ENCODE results near the gene TNRC18.

DNA sequence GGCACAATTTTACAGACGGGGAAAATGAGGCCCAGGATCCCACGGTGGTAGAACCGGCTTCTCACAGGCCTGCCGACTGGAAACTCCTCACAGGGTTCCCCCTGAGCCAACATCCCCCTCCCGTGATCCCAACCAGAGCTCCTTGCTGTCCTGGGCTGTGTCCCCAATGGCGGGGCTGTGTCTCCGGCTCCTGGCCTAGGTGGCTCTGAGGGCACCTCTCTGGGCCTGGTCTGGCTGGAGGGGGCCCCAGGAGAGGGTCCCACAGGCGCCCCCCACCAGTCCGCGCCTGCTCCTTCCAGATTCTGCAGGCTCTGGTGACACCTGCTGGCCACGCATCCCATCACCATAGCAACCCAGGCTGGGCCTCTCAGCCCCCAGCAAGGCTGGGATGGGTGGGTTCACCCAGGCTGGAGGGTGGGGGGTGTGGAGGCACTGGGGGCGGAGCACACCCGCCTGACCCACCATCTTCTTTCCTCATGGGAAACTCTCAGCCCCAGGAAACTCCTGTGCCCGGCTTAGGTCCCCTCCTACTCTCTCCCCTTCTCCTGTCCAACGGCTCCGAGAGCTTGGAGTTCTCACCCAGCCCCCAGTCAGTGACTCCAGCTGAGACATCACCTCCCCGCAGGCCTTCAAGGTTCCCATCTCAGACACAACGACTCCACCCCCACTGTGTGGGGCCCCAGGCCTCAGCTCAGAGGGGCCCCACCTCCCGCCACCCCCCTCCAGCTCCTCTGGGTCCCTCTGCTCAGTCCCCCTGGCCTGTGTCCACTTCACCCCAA lies 27.1 kb upstream of the TNRC18 start:
- TF ChIP-seq, protein P1, sequence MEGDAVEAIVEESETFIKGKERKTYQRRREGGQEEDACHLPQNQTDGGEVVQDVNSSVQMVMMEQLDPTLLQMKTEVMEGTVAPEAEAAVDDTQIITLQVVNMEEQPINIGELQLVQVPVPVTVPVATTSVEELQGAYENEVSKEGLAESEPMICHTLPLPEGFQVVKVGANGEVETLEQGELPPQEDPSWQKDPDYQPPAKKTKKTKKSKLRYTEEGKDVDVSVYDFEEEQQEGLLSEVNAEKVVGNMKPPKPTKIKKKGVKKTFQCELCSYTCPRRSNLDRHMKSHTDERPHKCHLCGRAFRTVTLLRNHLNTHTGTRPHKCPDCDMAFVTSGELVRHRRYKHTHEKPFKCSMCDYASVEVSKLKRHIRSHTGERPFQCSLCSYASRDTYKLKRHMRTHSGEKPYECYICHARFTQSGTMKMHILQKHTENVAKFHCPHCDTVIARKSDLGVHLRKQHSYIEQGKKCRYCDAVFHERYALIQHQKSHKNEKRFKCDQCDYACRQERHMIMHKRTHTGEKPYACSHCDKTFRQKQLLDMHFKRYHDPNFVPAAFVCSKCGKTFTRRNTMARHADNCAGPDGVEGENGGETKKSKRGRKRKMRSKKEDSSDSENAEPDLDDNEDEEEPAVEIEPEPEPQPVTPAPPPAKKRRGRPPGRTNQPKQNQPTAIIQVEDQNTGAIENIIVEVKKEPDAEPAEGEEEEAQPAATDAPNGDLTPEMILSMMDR (IDR thresholded peaks at IDR 0.05) = peak; percentile 40 to 50
- no peak for TF ChIP-seq POLR2A (IDR thresholded peaks at IDR 0.05)

All from suprapubic skin (tissue), 3 donors.